HL-60 (cell line): Measurements from ENCODE around the gene DUS2.

ENCODE experiments used
- POLR2AphosphoS5 ChIP-seq: IDR thresholded peaks from 2 replicates; pipeline ENCODE4 v1.6.1; 2012; ENCODE audit warnings: low read depth
- TF ChIP-seq, protein P1 (sequence below): IDR thresholded peaks from one replicate; pipeline ENCODE4 v1.5.1; 2011; ENCODE audit warnings: low read length, control low read depth, inconsistent platforms; ENCODE audit not compliant: insufficient read depth

DNA sequence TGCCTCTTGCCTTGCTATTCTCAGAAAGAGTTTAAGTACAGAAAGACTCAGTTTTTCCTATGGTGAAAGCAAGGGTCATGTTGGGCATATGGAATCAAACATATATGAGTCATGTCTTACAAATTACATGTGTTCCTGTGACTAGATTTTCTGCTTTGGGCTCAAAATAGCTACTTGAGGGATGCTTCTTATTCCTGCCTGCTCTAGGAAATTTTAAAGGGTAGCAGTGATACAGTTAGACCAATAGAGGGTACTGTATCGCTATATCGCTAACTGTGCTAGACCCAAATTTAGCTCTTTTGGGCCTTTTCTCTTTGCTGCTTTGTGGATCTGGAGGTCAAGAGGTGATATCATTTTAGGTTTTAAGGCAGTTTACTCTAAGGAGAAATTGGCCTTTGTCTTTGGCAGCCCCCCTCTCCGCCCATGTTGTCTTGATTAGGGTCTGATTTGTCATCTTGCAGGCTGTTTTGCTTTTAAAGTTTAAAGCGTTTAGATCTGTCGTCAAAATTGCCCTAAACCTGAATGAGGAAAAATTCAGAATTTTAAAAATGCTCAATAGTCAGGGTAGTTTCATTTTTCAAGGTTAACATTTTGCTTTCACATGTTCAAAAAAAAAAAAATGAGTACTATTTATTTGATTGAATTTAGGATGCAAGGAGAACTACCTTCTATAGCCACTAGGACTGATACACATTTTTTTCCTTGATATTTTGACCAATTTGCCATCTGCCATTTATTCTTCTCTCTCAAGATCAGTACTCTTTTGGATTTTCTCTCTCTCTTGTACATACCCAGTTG lies 70.9 kb downstream of the DUS2 start:
- TF ChIP-seq, protein P1, sequence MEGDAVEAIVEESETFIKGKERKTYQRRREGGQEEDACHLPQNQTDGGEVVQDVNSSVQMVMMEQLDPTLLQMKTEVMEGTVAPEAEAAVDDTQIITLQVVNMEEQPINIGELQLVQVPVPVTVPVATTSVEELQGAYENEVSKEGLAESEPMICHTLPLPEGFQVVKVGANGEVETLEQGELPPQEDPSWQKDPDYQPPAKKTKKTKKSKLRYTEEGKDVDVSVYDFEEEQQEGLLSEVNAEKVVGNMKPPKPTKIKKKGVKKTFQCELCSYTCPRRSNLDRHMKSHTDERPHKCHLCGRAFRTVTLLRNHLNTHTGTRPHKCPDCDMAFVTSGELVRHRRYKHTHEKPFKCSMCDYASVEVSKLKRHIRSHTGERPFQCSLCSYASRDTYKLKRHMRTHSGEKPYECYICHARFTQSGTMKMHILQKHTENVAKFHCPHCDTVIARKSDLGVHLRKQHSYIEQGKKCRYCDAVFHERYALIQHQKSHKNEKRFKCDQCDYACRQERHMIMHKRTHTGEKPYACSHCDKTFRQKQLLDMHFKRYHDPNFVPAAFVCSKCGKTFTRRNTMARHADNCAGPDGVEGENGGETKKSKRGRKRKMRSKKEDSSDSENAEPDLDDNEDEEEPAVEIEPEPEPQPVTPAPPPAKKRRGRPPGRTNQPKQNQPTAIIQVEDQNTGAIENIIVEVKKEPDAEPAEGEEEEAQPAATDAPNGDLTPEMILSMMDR, result no peak
- TF ChIP-seq POLR2AphosphoS5, result no peak
